Measurements from ENCODE around the gene PCDHB12. TPM values are rescaled to one million over a fixed set of nuclear protein-coding genes. Genes with fewer than 3 reads are reported as not detected.

Gene PCDHB12
- total RNA-seq = under 0.01 and 0.26 TPM in 2 replicates

DNA sequence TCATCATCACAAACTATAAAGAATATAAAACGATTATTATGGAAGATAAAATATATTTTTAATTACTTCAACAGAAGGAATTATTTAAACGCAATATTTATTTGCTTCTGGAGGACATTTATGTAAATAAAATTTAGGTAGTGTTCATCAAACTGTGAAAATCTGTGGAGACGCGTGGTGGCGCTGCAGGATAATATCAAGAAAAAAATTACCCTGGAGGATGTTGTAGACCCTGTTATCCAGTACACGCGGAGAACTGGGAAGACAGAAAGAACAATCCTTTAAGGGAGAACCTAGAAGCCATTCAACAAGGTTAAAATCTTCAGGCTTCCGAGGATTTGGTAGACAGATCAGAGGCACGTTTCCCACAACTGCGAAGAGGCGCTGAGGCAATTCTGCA is at the start of gene PCDHB12:
PCDHB12 (plus strand) TSS at position 242 of the 400 bp plus-strand sequence. CDS start 189 bp downstream, outside the sequence.

GRCh38 chr5:141172381-141173204 is 35.9 kb upstream of the PCDHB12 start, which contains the start of gene PCDHB7:
TSS of gene PCDHB7 (plus strand) at chr5:141172644. CDS start at chr5:141172836, 192 bp downstream.

GRCh38 chr5:141177577-141178191 is 30.8 kb upstream of the PCDHB12 start, which contains the start of gene PCDHB8:
TSS of gene PCDHB8 (plus strand) at chr5:141177790. CDS start at chr5:141178035, 245 bp downstream.

DNA sequence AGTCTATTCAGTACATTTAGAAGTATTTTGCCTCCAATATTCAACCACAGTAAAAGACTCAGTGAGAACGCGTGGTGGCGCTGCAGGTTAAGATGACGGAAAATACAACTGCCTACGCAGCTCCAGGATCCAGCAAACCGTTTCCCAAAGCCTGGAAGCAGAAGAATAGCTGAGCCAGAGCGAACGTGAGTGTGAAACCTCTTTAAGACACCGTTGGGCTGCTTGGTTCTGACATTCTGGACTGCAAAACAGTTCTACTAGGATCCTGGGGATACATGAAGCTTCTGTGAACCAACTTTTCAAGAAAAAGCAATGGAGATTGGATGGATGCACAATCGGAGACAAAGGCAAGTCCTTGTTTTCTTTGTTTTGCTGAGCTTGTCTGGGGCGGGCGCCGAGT is 26.3 kb upstream of the PCDHB12 start, which contains the start of gene PCDHB16:
PCDHB16 (plus strand) TSS at position 140 of the 400 bp plus-strand sequence; CDS start at position 313, 173 bp downstream.

GRCh38 chr5:141186897-141187512 is 21.5 kb upstream of the PCDHB12 start, which contains the start of gene PCDHB9:
TSS of gene PCDHB9 (plus strand) at chr5:141187161. CDS start at chr5:141187319, 158 bp downstream.

DNA sequence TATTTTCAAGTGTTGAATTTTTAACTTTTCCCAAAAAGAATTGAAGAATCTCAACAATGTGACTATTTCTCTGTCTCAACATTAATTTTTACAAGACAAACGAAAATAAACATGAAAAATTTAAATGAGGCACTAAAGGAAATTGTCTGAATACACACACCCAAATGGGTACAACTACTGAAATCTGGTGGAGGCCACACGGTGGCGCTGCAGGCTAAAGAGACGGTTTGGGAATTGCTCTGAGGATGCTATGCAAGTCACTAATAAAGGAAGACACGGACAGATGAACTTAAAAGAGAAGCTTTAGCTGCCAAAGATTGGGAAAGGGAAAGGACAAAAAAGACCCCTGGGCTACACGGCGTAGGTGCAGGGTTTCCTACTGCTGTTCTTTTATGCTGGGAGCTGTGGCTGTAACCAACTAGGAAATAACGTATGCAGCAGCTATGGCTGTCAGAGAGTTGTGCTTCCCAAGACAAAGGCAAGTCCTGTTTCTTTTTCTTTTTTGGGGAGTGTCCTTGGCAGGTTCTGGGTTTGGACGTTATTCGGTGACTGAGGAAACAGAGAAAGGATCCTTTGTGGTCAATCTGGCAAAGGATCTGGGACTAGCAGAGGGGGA is 16.3 kb upstream of the PCDHB12 start, which contains the start of gene PCDHB10:
PCDHB10 (plus strand) TSS at position 244 of the 616 bp plus-strand sequence; CDS start at position 444, 200 bp downstream.

DNA sequence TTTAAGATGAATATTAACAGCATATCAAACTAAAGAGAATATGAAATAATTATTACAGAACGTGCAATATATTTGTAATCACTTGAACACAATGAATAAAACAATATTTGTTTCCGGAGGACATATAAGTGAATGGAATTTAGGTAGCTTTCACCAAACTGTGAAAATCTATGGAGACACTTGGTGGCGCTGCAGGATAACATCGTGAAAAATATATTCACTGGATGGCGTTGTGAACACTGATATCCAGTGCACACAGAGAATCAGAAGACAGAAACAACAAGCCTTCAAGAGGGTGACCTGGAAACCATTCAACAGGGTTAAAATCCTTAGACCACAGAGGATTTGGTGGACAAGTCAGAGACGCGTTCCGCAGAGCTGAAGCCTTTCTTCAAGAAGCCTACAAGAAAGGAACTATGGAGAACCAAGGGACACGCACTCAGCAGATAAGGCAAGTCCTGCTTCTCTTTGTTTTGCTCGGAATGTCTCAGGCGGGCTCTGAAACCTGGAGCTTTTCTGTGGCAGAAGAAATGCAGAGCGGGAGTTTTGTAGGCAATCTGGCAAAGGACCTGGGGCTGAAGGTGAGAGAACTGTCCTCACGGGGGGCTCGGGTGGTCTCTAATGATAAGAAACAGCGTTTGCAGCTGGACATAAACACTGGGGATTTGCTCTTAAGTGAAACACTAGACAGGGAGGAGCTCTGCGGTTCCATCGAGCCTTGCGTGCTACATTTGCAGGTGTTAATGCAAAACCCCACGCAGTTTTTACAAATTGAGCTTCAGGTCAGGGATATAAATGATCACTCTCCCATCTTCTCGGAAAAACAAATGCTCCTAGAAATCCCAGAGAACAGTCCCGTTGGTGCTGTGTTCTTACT is 8.9 kb upstream of the PCDHB12 start, which contains the start of gene PCDHB11:
PCDHB11 (plus strand) TSS at position 269 of the 877 bp plus-strand sequence; CDS start at position 417, 148 bp downstream.

DNA sequence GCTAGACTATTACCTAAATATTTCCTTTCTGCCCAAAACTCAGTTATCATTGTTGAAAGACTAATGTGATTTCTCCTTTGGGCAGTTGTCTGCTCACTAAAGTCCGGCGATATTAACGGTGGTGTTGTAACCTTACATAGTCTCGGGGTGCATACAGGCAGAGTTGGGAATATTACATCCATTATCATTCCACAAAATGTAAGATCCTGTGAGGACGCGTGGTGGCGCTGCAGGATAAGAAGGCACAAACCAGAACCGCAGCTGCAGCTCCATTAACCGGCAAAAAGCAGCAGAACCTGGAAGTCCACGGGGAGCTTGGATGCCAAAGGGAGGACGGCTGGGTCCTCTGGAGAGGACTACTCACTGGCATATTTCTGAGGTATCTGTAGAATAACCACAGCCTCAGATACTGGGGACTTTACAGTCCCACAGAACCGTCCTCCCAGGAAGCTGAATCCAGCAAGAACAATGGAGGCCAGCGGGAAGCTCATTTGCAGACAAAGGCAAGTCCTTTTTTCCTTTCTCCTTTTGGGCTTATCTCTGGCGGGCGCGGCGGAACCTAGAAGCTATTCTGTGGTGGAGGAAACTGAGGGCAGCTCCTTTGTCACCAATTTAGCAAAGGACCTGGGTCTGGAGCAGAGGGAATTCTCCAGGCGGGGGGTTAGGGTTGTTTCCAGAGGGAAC is 5.3 kb downstream of the PCDHB12 start, which contains the start of gene PCDHB13:
PCDHB13 (plus strand) TSS at position 264 of the 684 bp plus-strand sequence; CDS start at position 469, 205 bp downstream.

GRCh38 chr5:141223112-141223783 is 14.7 kb downstream of the PCDHB12 start, which contains the start of gene PCDHB14:
TSS of gene PCDHB14 (plus strand) at chr5:141223343. CDS start at chr5:141223506, 163 bp downstream.

GRCh38 chr5:141245250-141245717 is 36.8 kb downstream of the PCDHB12 start, which contains the start of gene PCDHB15:
TSS of gene PCDHB15 (plus strand) at chr5:141245395. CDS start at chr5:141245579, 184 bp downstream.

Other genes starting within 250 kb of the PCDHB12 start
- 0.60 and 2.6 TPM in 2 replicates for gene PCDHAC2, start 242.2 kb upstream of the PCDHB12 start, total RNA-seq
- gene PCDHB1, start 157.3 kb upstream of the PCDHB12 start, total RNA-seq = not detected in 2 replicates
- 0.09 and 0.93 TPM in 2 replicates for gene PCDHB2, start 114.1 kb upstream of the PCDHB12 start, total RNA-seq
- gene PCDHB3, start 108.2 kb upstream of the PCDHB12 start, total RNA-seq = 0.23 TPM in 1 of 2 replicates, not detected in the other
- 0.35 and 0.94 TPM in 2 replicates for gene PCDHB4, start 86.9 kb upstream of the PCDHB12 start, total RNA-seq
- 0.34 and 2.2 TPM in 2 replicates for gene PCDHB5, start 73.5 kb upstream of the PCDHB12 start, total RNA-seq
- gene PCDHB6, start 58.7 kb upstream of the PCDHB12 start, total RNA-seq = 0.12 TPM in 1 of 2 replicates, not detected in the other
- 0.23 and 0.34 TPM in 2 replicates for gene PCDHB7, start 36.1 kb upstream of the PCDHB12 start, total RNA-seq
- not detected in 2 replicates for gene PCDHB8, start 30.9 kb upstream of the PCDHB12 start, total RNA-seq
- gene PCDHB16, start 26.3 kb upstream of the PCDHB12 start, total RNA-seq = under 0.01 and 1.1 TPM in 2 replicates
- 0.23 and 0.43 TPM in 2 replicates for gene PCDHB9, start 21.6 kb upstream of the PCDHB12 start, total RNA-seq
- 0.12 and 0.17 TPM in 2 replicates for gene PCDHB10, start 16.4 kb upstream of the PCDHB12 start, total RNA-seq
- 0.12 TPM in 1 of 2 replicates, not detected in the other for gene PCDHB11, start 9.1 kb upstream of the PCDHB12 start, total RNA-seq
- gene PCDHB13, start 5.2 kb downstream of the PCDHB12 start, total RNA-seq = 0.35 and 0.43 TPM in 2 replicates
- gene PCDHB14, start 14.6 kb downstream of the PCDHB12 start, total RNA-seq = 0.70 TPM in 1 of 2 replicates, not detected in the other
- under 0.01 and 0.12 TPM in 2 replicates for gene PCDHB15, start 36.7 kb downstream of the PCDHB12 start, total RNA-seq
- gene SLC25A2, start 95.3 kb downstream of the PCDHB12 start, total RNA-seq = not detected in 2 replicates
- 34.3 and 45.5 TPM in 2 replicates for gene TAF7, start 112.1 kb downstream of the PCDHB12 start, total RNA-seq
- 0.35 and 0.85 TPM in 2 replicates for gene PCDHGA1, start 121.8 kb downstream of the PCDHB12 start, total RNA-seq
- 2.2 and 3.5 TPM in 2 replicates for gene PCDHGA2, start 130.0 kb downstream of the PCDHB12 start, total RNA-seq
- gene PCDHGA3, start 135.1 kb downstream of the PCDHB12 start, total RNA-seq = 1.8 and 4.4 TPM in 2 replicates
- 0.82 and 0.94 TPM in 2 replicates for gene PCDHGB1, start 141.4 kb downstream of the PCDHB12 start, total RNA-seq
- gene PCDHGA4, start 146.3 kb downstream of the PCDHB12 start, total RNA-seq = 2.8 and 3.9 TPM in 2 replicates
- gene PCDHGB2, start 151.3 kb downstream of the PCDHB12 start, total RNA-seq = 0.77 and 3.3 TPM in 2 replicates
- gene PCDHGA5, start 155.4 kb downstream of the PCDHB12 start, total RNA-seq = 0.68 and 2.1 TPM in 2 replicates
- 0.58 and 1.8 TPM in 2 replicates for gene PCDHGB3, start 161.5 kb downstream of the PCDHB12 start, total RNA-seq
- gene PCDHGA6, start 165.2 kb downstream of the PCDHB12 start, total RNA-seq = 3.7 and 4.3 TPM in 2 replicates
- gene PCDHGA7, start 174.0 kb downstream of the PCDHB12 start, total RNA-seq = 4.4 and 5.1 TPM in 2 replicates
- gene PCDHGB4, start 179.0 kb downstream of the PCDHB12 start, total RNA-seq = 11.6 and 12.8 TPM in 2 replicates
- 0.70 and 1.4 TPM in 2 replicates for gene PCDHGA8, start 183.9 kb downstream of the PCDHB12 start, total RNA-seq
- 19.2 and 23.3 TPM in 2 replicates for gene PCDHGB5, start 189.2 kb downstream of the PCDHB12 start, total RNA-seq
- gene PCDHGA9, start 194.1 kb downstream of the PCDHB12 start, total RNA-seq = 1.4 and 2.5 TPM in 2 replicates
- 0.93 and 1.4 TPM in 2 replicates for gene PCDHGB6, start 199.3 kb downstream of the PCDHB12 start, total RNA-seq
- 6.9 and 8.6 TPM in 2 replicates for gene PCDHGA10, start 204.3 kb downstream of the PCDHB12 start, total RNA-seq
- gene PCDHGB7, start 209.0 kb downstream of the PCDHB12 start, total RNA-seq = 8.3 and 12.5 TPM in 2 replicates
- gene PCDHGA11, start 212.3 kb downstream of the PCDHB12 start, total RNA-seq = 11.7 and 12.9 TPM in 2 replicates
- gene PCDHGA12, start 221.8 kb downstream of the PCDHB12 start, total RNA-seq = 18.8 and 27.2 TPM in 2 replicates

All from pericardium fibroblast (primary cell).